GM12873 (cell line): ENCODE data around the gene FUT8.

Experiments used
- CTCF ChIP-seq: IDR thresholded peaks from 2 replicates; pipeline ENCODE4 v1.5.1; 2012; ENCODE audit warnings: low read depth, mild to moderate bottlenecking, moderate library complexity, low read length, control low read depth; ENCODE audit not compliant: insufficient read depth; ENCODE audit errors: missing control alignments

The FUT8 gene

GRCh38 chr14:65509842-65510241 lies 97.3 kb downstream of the FUT8 start:
- TF ChIP-seq CTCF: no peak

DNA sequence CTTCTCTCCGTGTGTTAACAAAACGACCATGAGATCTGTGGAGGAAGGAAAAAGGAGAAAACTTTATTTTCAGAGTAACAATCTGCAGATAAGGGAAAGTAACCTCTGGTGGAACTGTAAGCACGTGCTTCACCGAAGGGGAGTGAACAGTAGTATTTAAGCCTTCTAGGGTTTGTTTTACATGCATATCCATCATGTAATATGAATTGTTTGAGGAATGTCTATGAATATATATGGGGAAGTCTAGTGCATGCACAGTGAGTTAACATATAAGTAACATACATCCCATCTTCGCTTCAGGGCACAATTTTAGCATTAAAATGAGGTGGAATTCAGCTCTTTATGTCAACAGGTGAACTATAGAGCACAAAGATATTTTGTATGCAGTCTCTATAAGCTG lies 101.1 kb downstream of the FUT8 start:
- TF ChIP-seq CTCF: no peak

DNA sequence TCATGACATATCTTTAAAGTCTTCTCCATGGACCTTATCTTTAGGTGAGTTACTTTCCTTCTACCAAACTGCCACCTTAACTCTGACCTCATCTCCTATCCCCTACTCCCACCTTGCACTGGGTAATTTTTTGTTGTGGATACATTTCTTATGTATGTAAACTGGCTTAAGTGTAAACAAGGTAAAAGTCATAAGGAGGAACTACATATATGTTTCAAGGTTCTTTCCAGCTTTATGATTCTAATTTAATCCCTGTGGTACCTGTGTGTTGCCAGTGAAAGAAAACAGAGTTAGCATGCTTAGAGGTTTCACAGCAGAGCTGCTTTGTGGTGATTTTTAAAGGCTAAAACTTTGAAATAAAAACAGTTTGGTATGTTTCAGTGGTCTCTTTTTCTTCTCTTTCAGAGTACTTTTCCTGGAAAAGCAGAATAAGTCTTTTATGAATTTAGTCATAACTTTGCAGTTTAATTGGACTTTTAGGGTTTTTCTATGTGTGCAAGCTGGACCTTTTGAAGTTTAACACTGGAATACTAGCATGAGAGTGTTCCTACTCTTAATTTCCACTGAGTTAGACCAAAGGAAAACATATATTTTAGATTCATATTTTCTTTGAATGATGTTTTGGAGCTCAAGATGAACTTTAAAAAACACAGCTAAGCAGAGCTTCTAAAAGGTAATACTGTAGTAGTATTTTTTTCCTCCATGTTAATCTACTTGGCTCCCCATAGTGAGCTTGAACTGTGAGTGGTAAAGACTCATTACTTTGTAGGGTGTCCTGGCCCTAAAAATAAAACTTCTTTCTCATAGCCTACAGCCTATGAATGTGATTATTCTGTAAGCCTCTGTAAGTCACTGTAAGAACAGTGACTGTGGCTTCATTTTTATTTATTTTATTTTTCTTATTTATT lies 105.4 kb downstream of the FUT8 start:
- TF ChIP-seq CTCF: no peak

DNA sequence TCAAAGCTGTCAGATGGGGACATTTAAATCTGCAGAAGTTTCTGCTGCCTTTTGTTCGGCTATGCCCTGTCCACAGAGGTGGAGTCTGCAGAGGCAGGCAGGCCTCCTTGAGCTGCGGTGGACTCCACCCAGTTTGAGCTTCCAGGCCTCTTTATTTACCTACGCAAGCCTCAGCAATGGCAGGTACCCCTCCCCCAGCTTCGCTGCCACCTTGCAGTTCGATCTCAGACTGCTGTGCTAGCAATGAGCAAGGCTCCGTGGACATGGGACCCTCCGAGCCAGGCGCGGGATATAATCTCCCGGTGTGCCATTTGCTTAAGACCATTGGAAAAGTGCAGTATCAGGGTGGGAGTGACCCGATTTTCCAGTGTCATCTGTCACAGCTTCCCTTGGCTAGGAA lies 115.5 kb downstream of the FUT8 start:
- no peak for TF ChIP-seq CTCF

GRCh38 chr14:65531148-65531547 lies 118.6 kb downstream of the FUT8 start:
- TF ChIP-seq CTCF: no peak

DNA sequence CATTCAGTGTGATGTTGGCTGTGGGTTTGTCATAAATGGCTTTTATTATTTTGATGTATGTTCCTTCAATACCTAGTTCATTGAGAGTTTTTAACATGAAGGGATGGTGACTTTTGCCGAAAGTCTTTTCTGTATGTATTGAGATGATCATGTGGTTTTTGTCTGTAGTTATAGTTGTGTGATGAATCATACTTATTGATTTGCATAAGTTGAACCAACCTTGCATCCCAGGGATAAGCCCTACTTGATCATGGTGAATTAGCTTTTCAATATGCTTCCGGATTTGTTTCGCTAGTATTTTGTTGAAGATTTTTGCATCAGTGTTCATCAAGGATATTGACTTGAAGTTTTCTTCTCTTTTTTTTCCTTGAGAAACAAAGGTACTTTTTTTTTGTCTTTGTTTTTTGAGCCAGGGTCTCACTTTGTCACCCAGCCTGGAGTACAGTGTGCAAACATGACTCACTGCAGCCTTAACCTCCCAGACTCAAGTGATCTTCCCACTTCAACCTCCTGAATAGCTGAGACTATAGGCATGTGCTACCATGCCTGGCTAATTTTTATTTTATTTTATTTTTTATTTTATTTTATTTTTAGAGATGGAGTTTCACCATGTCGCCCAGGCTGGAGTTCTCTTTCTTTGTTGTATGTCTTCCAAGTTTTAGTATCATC lies 121.3 kb downstream of the FUT8 start:
- TF ChIP-seq CTCF: no peak

DNA sequence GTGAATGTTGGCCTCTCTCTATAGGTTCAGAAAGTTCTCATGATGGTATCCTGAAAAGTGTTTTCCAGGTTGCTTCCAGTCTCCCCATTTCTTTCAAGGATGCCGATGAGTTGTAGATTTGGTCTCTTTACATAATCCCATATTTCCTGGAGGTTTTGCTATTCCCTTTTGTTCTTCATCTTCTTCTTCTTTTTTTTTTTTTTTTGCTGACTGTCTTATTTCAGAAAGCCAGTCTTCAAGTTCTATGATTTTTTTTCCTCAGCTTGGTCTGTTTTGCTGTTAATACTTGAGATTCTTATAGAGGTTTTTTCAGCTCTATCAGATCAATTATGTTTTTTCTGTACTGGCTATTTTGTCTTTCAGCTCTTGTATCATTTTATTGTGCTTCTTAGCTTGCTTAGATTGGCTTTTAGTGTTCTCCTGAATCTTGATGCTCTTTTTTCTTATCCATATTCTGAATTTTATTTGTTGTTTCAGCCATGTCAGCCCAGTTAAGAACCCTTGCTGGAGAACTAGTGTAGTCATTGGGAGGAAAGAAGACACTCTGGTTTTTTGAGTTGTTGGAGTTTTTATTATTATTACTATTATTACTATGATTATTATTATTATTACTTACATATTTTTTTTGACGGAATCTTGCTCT lies 124.4 kb downstream of the FUT8 start:
- no peak for TF ChIP-seq CTCF
